Measurements from ENCODE around the gene NCK2. TPM values are rescaled to one million over a fixed set of nuclear protein-coding genes. Genes with fewer than 3 reads are reported as not detected.

NCK2 gene
- total RNA-seq, 1 experiment from 2014 or later = 49.2 TPM

- H3K27me3 Mint-ChIP-seq (ENCODE audit: low read depth) = no peaks in the 10 kb centered on the region
- H3K56ac ChIP-seq (ENCODE audit: insufficient read length, low read depth, low read length) = no peak overlapping the region
- TF ChIP-seq, protein P1, sequence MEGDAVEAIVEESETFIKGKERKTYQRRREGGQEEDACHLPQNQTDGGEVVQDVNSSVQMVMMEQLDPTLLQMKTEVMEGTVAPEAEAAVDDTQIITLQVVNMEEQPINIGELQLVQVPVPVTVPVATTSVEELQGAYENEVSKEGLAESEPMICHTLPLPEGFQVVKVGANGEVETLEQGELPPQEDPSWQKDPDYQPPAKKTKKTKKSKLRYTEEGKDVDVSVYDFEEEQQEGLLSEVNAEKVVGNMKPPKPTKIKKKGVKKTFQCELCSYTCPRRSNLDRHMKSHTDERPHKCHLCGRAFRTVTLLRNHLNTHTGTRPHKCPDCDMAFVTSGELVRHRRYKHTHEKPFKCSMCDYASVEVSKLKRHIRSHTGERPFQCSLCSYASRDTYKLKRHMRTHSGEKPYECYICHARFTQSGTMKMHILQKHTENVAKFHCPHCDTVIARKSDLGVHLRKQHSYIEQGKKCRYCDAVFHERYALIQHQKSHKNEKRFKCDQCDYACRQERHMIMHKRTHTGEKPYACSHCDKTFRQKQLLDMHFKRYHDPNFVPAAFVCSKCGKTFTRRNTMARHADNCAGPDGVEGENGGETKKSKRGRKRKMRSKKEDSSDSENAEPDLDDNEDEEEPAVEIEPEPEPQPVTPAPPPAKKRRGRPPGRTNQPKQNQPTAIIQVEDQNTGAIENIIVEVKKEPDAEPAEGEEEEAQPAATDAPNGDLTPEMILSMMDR (conservative IDR thresholded peaks at IDR 0.05) = no peak
- no peaks in the 10 kb centered on the region for H3K79me1 ChIP-seq (ENCODE audit: insufficient read depth, low read depth, low read length, poor library complexity, severe bottlenecking)
- no peak overlapping the region for H3K18ac ChIP-seq (ENCODE audit: insufficient read length, low read depth, low read length)
- H3K23ac ChIP-seq (ENCODE audit: insufficient read length, low read depth, low read length) = no peak overlapping the region
- no peaks in the 10 kb centered on the region for H4K20me1 ChIP-seq (ENCODE audit: control insufficient read depth, insufficient read depth, insufficient read length)
- H2AK5ac ChIP-seq (ENCODE audit: insufficient read length, low read length) = no peak overlapping the region
- H4K91ac ChIP-seq (ENCODE audit: insufficient read length, low read depth, low read length) = no peak overlapping the region
- H3K4me3 Mint-ChIP-seq = no peak overlapping the region
- H2BK5ac ChIP-seq (ENCODE audit: insufficient read length, low read length) = no peak overlapping the region
- no peak overlapping the region; the same call in 1 of the 2 replicates for H3K14ac ChIP-seq (ENCODE audit: insufficient read depth, low read length)
- peak overlapping the region in 2 of 3 experiments; percentile 26 to 80; a peak in 1 of 7 replicates for H3K27ac Mint-ChIP-seq
- no peak overlapping the region for H3T11ph ChIP-seq (ENCODE audit: low read length)
- peaks cover 6% of the 10 kb centered on the region; the same call in 1 of the 2 replicates for H3K79me2 ChIP-seq (ENCODE audit: insufficient read depth, low read length)
- H2BK120ac ChIP-seq (ENCODE audit: low read depth, low read length, poor library complexity, severe bottlenecking) = no peak overlapping the region
- no peaks in the 10 kb centered on the region for H3K9me3 Mint-ChIP-seq
- H3K4me1 ChIP-seq (ENCODE audit: insufficient read depth, low read length) = no peaks in the 10 kb centered on the region
- no peaks in the 10 kb centered on the region for H3K23me2 ChIP-seq (ENCODE audit: insufficient read length, low read depth, low read length, poor library complexity, severe bottlenecking)
- H3K9ac ChIP-seq (ENCODE audit: extremely low read depth, insufficient read length, low read length) = no peak overlapping the region
- WGBS (ENCODE audit: extremely low coverage, insufficient read length, low lambda C conversion rate) = no CpG with 5 or more reads among the region's 79 CpGs
- no peak overlapping the region for H2BK12ac ChIP-seq (ENCODE audit: insufficient read length, low read depth, low read length)
- H3K36me3 Mint-ChIP-seq (ENCODE audit: insufficient read depth in 1 of 3, low read depth in 3 of 3) = peaks cover 0 to 21% (median 7%) of the 10 kb centered on the region in 3 experiments; a peak in 4 of 7 replicates
- no peak overlapping the region for H2BK20ac ChIP-seq (ENCODE audit: low read depth, low read length, poor library complexity, severe bottlenecking)
- H2AFZ ChIP-seq (ENCODE audit: low read length) = no peak overlapping the region
- H3K27me3 ChIP-seq (ENCODE audit: insufficient read depth, low read length) = no peaks in the 10 kb centered on the region
- no peak overlapping the region for H3K4me2 ChIP-seq (ENCODE audit: insufficient read depth, insufficient read length, low read length)
- peaks cover 23 to 30% of the 10 kb centered on the region in 2 experiments for H3K4me1 Mint-ChIP-seq
- no peak overlapping the region for H3K27ac ChIP-seq (ENCODE audit: insufficient read length, low read depth, low read length)
- H4K8ac ChIP-seq (replicated peaks; ENCODE audit: insufficient read length, low read depth, low read length) = no peak overlapping the region
- no peak for DNase-seq
- no peak overlapping the region for H3K4ac ChIP-seq (ENCODE audit: low read depth, low read length)
- H3K9me3 ChIP-seq (ENCODE audit: control insufficient read depth, low read depth, low read length) = no peaks in the 10 kb centered on the region
- H4K5ac ChIP-seq (ENCODE audit: insufficient read length, low read depth, low read length) = no peak overlapping the region
- no peak overlapping the region for H2BK15ac ChIP-seq (ENCODE audit: low read depth, low read length)
Measured at GRCh38 chr2:105881286-105882136, 136.8 kb downstream of the NCK2 start.
